G401 (cell line): Measurements from ENCODE around the gene CIAO2A. TPM values are rescaled to one million over a fixed set of nuclear protein-coding genes. Genes with fewer than 3 reads are reported as not detected.
A peak's percentile ranks its signal among the peaks of the same experiment; 100 is the strongest.
"Not testable (repeated sequence)": the region's sequence is repeated elsewhere in the genome, so short reads cannot be mapped to it uniquely, and the experiment has no call there.

Experiments
- DNase-seq: peaks from one replicate; pipeline ENCODE4 v3.0.0-alpha.2; 2015; ENCODE audit warnings: low spot score
- in situ Hi-C: cut with HindIII; loops from 2 replicates; pipeline ENCODE4 v1.10.0; 2016; ENCODE audit warnings: low sequenced_read_pairs, mixed read lengths
- total RNA-seq: library from RNA; depleted of rRNA; stranded (reverse); fragments of >200 nt; shearing (Covaris generic); gene quantifications from 2 replicates; pipeline ENCODE4 v1.2.3, GENCODE V29; 2014

Gene CIAO2A
- total RNA-seq, 1 experiment from 2014 or later = 233 TPM

DNA sequence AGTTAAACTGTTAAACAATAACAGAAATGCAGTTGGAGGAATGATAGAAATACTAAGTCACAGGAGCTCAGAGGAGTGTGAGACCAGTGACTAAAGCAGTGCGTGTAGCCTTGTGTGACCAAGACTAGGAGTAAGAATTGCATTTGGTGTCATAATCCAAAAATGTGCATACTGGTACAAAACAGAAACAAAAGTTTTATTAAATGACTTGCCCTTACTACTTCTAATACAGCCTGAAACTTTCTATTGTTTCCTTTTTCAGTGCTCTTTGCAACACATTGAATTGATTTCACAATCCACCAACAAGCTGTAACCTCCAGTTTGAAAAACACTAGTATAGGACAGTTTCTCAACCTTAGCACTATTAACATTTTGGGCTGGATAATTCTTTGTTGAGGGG, 19.3 kb upstream of the CIAO2A start:
- no peak for DNase-seq
- in situ Hi-C loops = no loop called here

GRCh38 chr15:64112073-64112772, 18.6 kb upstream of the CIAO2A start:
- DNase-seq = no peak
- in situ Hi-C loops = no loop called here

GRCh38 chr15:64111679-64112050, 18.0 kb upstream of the CIAO2A start:
- in situ Hi-C loops = no loop called here
- no peak for DNase-seq

DNA sequence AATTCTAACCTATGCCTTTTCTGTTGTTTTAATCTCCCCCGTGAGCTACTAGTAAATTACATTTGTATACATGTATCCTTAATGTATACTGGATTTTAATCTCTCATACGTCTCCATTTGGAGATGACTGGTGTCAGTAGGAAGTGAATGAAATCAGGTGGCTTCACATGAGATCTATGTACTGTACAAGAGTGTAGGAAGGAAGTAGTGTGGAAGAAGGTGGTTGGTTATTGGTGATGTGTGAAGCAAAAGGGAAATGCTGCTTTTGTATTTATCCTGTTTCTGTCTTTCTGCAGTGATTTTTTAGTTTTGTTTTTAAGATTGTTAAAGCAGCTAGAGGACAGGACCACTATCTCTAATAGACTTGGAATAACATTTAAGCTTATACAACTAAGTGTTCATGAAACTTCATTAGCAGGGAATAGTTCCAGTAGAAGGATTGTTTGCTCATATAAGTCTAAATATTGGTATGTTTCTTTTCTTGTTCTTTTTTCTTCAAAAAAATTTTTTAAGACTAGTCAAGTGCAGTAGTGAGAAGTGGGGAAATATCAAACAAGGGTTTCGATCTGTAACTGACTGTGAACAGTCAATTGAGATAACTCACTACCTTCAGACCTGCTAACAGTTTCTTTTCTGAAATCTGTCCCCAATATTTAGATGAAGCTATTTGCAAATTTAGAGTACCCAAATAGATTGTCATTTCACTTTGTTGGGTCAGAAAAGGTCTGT, 17.5 kb upstream of the CIAO2A start:
- DNase-seq = no peak
- in situ Hi-C loops = no loop called here

- in situ Hi-C loops, DNase-seq: not testable (repeated sequence)
Observed at GRCh38 chr15:64110108-64110701, 16.6 kb upstream of the CIAO2A start.

- in situ Hi-C loops = no loop called here
- no peak for DNase-seq
Observed at GRCh38 chr15:64107337-64107736, 13.7 kb upstream of the CIAO2A start.

GRCh38 chr15:64105113-64105704, 11.6 kb upstream of the CIAO2A start:
- in situ Hi-C loops = no loop called here
- DNase-seq = no peak

DNA sequence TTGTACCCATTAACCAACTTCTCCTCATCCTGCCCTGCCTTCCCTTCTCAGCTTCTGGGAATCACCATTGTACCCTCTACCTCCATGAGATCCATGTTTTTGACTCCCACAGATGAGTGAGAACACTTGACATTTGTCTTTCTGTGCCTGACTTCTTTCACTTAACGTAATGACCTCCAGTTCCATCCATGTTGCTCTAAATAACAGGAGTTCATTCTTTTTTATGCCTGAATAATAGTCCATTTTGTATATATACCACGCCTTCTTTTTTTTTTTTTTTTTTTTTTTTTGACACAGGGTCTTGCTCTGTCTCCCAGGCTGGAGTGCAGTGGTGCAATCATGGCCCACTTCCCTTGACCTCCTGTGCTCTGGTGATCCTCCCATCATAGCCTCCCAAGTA, 8.9 kb upstream of the CIAO2A start:
- in situ Hi-C loops = no loop called here

DNA sequence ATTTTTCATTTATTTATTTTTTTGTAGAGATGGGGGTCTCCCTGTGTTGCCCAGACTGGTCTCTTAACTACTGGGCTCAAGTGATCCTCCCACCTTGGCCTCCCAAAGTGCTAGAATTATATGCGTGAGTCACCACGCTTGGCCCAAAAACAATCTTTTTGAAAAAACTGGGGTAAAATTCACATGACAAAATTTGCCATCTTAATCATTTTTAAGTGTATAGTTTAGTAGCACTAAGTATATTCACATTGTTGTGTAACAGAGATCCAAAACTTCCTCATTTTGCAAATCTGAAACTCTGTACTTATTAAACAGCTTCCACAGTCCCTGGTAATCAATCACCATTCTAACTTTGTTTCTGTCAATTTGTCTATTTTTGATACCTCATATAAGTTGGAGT, 7.3 kb upstream of the CIAO2A start:
- in situ Hi-C loops = no loop called here
- no peak for DNase-seq

More for the DNA sequence above, 8.9 kb upstream of the CIAO2A start:
- DNase-seq = no peak

DNA sequence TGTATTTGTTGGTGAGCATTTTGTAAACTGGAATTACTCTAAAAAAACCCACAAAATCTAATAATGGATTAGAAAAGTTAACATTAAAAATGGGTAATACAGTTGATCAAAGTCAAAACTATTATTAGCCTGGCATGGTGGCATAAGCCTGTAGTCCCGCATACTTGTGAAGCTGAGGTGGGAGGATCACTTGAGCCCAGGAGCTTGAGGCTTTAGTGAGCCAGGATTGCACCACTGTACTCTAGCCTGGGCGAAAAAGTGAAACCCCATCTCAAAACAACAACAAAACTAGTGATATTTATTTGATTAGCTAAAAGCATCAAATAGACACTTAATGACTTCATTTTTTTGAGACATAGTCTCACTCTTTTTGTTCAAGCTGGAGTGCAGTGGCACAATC, 5.7 kb upstream of the CIAO2A start:
- DNase-seq = no peak
- in situ Hi-C loops = no loop called here

- no peak for DNase-seq
- in situ Hi-C loops = no loop called here
Observed at GRCh38 chr15:64096668-64097384, 3.2 kb upstream of the CIAO2A start.

DNA sequence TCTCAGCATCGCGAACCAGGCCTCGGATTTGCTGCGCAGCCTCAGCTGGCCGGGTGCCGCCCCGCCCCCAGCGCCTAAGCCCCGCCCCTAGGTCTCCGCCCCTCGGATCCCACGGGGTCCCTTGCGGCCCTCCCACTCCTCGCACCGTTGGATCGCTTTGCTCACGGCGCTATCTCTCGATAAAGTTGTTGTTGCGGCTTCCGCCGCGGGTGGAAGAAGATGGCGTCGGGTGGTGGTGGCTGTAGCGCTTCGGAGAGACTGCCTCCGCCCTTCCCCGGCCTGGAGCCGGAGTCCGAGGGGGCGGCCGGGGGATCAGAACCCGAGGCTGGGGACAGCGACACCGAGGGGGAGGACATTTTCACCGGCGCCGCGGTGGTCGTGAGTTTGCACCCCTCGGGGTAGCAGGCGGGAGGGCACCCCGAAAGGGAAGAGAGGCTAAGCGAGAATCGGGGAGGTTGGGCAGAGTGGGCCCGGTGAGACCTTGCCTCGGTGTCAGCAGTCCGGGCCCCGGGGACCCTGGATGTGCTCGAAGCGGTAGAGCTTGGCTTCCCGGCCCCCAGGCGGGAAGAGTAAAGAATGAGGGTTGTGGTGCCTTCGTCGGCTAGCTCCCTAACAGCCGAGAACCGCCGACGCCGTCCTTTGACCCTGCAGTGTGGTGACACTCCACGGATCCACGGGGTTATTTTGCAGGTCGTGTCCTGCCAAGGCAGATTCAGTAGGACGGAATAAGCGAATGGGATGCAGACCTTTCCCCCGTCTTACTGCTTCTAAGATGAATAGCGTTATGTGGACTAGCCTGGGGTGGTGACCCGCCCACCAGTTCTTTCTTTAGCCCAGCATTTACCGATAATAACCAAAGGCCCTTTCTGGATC, 2.4 kb upstream of the CIAO2A start, which contains the start of gene SNX1:
Gene SNX1, plus strand, starts transcription at position 188 of the 873 bp plus-strand sequence. Its CDS starts 32 bp downstream, at position 220.
- in situ Hi-C loops = no loop called here

GRCh38 chr15:64095431-64095794, 1.8 kb upstream of the CIAO2A start:
- DNase-seq = no peak
- in situ Hi-C loops = no loop called here

More for the DNA sequence above, 2.4 kb upstream of the CIAO2A start, which contains the start of gene SNX1:
- peak; percentile 95 for DNase-seq

- in situ Hi-C loops = no loop called here
- peak; percentile 47 for DNase-seq
Observed at GRCh38 chr15:64092864-64093626, 593 bp downstream of the CIAO2A start.

- DNase-seq = peak; percentile 24
- in situ Hi-C loops = no loop called here
Observed at GRCh38 chr15:64092075-64092820, 1.4 kb downstream of the CIAO2A start.

DNA sequence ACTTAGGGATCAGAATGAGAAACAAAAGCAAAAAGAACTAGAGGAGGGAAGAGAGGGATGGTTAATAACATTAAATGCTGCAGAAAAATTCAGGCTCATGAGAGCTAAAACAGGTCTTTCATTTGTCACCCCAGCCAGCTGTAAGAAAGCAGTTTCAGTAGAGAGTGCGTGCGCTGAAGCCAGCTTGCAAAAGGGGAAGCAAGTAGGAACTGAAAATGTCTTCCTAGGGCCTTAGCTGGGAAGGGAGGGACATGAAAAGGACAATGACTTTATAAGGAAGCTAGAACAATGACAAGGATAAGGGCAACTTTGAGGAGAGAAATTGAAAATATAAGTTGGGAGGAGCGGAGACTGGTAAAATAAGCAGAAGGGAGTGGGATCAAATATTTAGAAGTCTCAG, 3.1 kb downstream of the CIAO2A start:
- in situ Hi-C loops = no loop called here

More for the DNA sequence above, 3.1 kb downstream of the CIAO2A start:
- no peak for DNase-seq
